Adrenal gland (tissue), 5 donors: Measurements from ENCODE around the gene NCK1.

ENCODE experiments used
- CTCF ChIP-seq, 6 experiments: fragments of 450-650 bp in 4 of 6; fragments of 200-600 bp in 2 of 6; sonication (generic) in 1 of 6; IDR thresholded peaks; 1 replicate in 5 of 6; 2 replicates in 1 of 6; pipeline versions ENCODE4 v1.5.1 to v1.8.0; 2016 to 2021; ENCODE audit warnings: antibody characterized with exemption in 6 of 6, mild to moderate bottlenecking in 2 of 6, moderate library complexity in 1 of 6
- POLR2A ChIP-seq, 2 donors: fragments of 450-650 bp; IDR thresholded peaks; one replicate each; pipeline ENCODE4 v1.6.1; 2017; ENCODE audit warnings: antibody characterized with exemption in 2 of 2, mild to moderate bottlenecking in 2 of 2, moderate library complexity in 1 of 2
- donor health status: DM: no; HTN: no; CAD: no.

GRCh38 chr3:136819392-136819730 lies 42.6 kb upstream of the NCK1 start:
- TF ChIP-seq CTCF (IDR thresholded peaks at IDR 0.05) (no peak), POLR2A (IDR thresholded peaks at IDR 0.05) (peak in 1 of 2 donors; percentile 69)
